K562 (cell line): ENCODE results near the gene NHSL2. TPM values are rescaled to one million over a fixed set of nuclear protein-coding genes. Genes with fewer than 3 reads are reported as not detected.

Experiments used
- ETS2 ChIP-seq: IDR thresholded peaks from 2 replicates; pipeline ENCODE4 v1.6.1; 2016; ENCODE audit warnings: borderline replicate concordance, missing genetic modification characterization, mild to moderate bottlenecking, moderate library complexity, missing compliant biosample characterization; ENCODE audit not compliant: poor library complexity, severe bottlenecking
- IRF1 ChIP-seq: sonication (generic); formaldehyde crosslinking; IDR thresholded peaks from 2 replicates; pipeline ENCODE4 v1.8.0; 2022; ENCODE audit warnings: missing genetic modification reagents, mild to moderate bottlenecking, borderline replicate concordance
- NR2C1 ChIP-seq, 2 experiments: fragments of 450-650 bp; IDR thresholded peaks; 2 replicates each; pipeline ENCODE4 v1.6.1; 2017; ENCODE audit warnings: mild to moderate bottlenecking in 2 of 2, antibody characterized with exemption in 1 of 2, inconsistent platforms in 1 of 2, missing compliant biosample characterization in 1 of 2, missing genetic modification characterization in 1 of 2
- POLR2B ChIP-seq: fragments of 450-650 bp; IDR thresholded peaks from 2 replicates; pipeline ENCODE4 v1.6.1; 2018; ENCODE audit warnings: low read depth; ENCODE audit not compliant: partially characterized antibody
- SFPQ ChIP-seq: fragments of 200-400 bp; formaldehyde crosslinking; IDR thresholded peaks from 2 replicates; pipeline ENCODE4 v1.6.1; 2017; ENCODE audit warnings: mild to moderate bottlenecking, low read depth, low read length, moderate library complexity
- STAT5A ChIP-seq: IDR thresholded peaks from 2 replicates; pipeline ENCODE4 v1.6.1; 2012; ENCODE audit warnings: low read length, inconsistent platforms, borderline replicate concordance
- ZNF445 ChIP-seq: fragments of 250-450 bp; sonication (Bioruptor Pico); IDR thresholded peaks from 2 replicates; pipeline ENCODE4 v1.4.0; 2020; ENCODE audit warnings: low read depth, mild to moderate bottlenecking, moderate library complexity
- polyA plus RNA-seq, 8 experiments: library from polyadenylated mRNA; depleted of rRNA in 4 of 8; stranded (reverse) in 5 of 8; unstranded in 3 of 8; fragments of >200 nt; fragmentation: Nextera tagmentation in 2 of 8; fragmentation: Illumina TruSeq in 1 of 8; extraction: Ambion mirVana in 2 of 8; extraction: Trizol in 1 of 8; gene quantifications; 2 replicates each; pipeline versions ENCODE4 v1.2.1 to v1.2.3, GENCODE V29; 2011 to 2014; ENCODE audit warnings: inconsistent platforms in 1 of 8, missing spikeins in 1 of 8
- total RNA-seq, 7 experiments: library from RNA; depleted of rRNA in 6 of 7; stranded (reverse); fragments of >200 nt in 6 of 7; fragmentation: Illumina TruSeq in 2 of 7; extraction: Trizol in 2 of 7; gene quantifications; 2 replicates each; pipeline versions ENCODE4 v1.2.1 to v1.2.3, GENCODE V29; 2011 to 2021; ENCODE audit warnings: low replicate concordance in 1 of 7

Gene NHSL2
- total and polyA plus RNA-seq, 9 of the 15 experiments (the other 6 are each of a cell fraction or from before 2014, with no cell fraction given) = 0.02 TPM; not detected in 8

GRCh38 chrX:72115380-72115779, 204.7 kb downstream of the NHSL2 start (continued):
- TF ChIP-seq SFPQ = no peak
- TF ChIP-seq STAT5A = no peak
- no peak for TF ChIP-seq NR2C1 (IDR thresholded peaks at IDR 0.05)
- TF ChIP-seq NR2C1 (tag; IDR thresholded peaks at IDR 0.05) = no peak
- TF ChIP-seq ETS2 (tag) = no peak
- no peak for TF ChIP-seq ZNF445 (CRISPR knock-in tag)
- no peak for TF ChIP-seq IRF1 (CRISPR knock-in tag)
- no peak for TF ChIP-seq POLR2B
